ENCODE results near the gene GPR26. TPM values are rescaled to one million over a fixed set of nuclear protein-coding genes. Genes with fewer than 3 reads are reported as not detected.
"Not testable (repeated sequence)": the region's sequence is repeated elsewhere in the genome, so short reads cannot be mapped to it uniquely, and the experiment has no call there.

The GPR26 gene
- total RNA-seq, 1 donor from 2014 or later = not detected

DNA sequence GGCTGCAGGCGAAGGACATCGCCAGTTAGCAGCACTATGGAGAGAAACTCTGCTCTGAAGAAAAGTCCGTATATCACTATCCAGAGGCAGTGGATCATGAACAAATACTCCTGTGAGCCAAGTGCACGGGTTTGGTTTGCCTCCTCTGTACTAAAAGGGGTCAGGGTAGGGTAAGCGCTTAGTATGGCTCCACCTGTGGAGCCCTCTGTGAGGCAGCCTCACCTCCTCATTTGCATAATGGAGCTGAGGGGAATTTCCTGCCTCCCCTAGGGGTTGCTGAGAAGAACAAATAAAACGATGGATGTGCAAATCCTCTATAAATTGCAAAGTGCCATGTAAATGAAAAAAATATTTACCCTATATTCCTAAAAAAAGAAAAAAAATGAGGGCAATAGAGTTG lies 63.4 kb downstream of the GPR26 start:
- no peak for DNase-seq (ENCODE audit: low spot score)
- no peak overlapping the region for H3K4me3 Mint-ChIP-seq
- no peaks in the 10 kb centered on the region for H3K9me3 Mint-ChIP-seq
- H3K36me3 Mint-ChIP-seq (ENCODE audit: low read depth) = no peaks in the 10 kb centered on the region
- intact Hi-C loops (cut with micrococcal nuclease) = no loop called here
- H3K27me3 Mint-ChIP-seq (ENCODE audit: insufficient read depth) = peaks cover 2% of the 10 kb centered on the region
- no peak overlapping the region for H3K27ac Mint-ChIP-seq
- no peaks in the 10 kb centered on the region for H3K4me1 Mint-ChIP-seq (ENCODE audit: low read depth)

- intact Hi-C loops (cut with micrococcal nuclease); H3K4me1 Mint-ChIP-seq (ENCODE audit: low read depth); H3K9me3 Mint-ChIP-seq; H3K27me3 Mint-ChIP-seq (ENCODE audit: insufficient read depth); H3K4me3 Mint-ChIP-seq; H3K36me3 Mint-ChIP-seq (ENCODE audit: low read depth); H3K27ac Mint-ChIP-seq; DNase-seq (ENCODE audit: low spot score): not testable (repeated sequence)
Measured at GRCh38 chr10:123736917-123737316, 70.8 kb downstream of the GPR26 start.

DNA sequence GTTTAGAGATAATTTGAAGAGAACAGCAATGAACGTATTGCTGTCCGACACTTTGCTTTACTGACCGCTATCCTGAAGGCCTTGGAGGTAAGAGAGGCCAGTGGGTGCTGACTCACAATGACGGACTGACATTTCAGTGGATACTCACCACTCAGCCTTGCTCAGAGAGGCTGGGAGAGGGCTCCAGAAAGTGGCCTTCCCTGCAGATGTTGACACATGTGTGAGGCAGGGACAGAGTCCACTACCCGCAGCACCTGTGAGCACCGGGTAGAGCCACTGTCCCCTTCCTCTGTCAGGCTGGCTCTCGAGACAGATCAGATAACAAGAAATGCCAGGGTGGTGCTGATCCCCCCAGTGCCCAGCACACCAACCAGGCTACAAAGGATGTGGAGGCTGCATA lies 75.0 kb downstream of the GPR26 start:
- Mint-ChIP-seq H3K27me3 (ENCODE audit: insufficient read depth) (peaks cover 3% of the 10 kb centered on the region), H3K36me3 (ENCODE audit: low read depth) (no peaks in the 10 kb centered on the region), H3K27ac (no peak overlapping the region), H3K9me3 (no peaks in the 10 kb centered on the region), H3K4me3 (no peak overlapping the region), H3K4me1 (ENCODE audit: low read depth) (no peaks in the 10 kb centered on the region)
- no peak for DNase-seq (ENCODE audit: low spot score)
- intact Hi-C loops (cut with micrococcal nuclease) = no loop called here

GRCh38 chr10:123741711-123742110 lies 75.6 kb downstream of the GPR26 start:
- DNase-seq (ENCODE audit: low spot score) = no peak
- H3K9me3 Mint-ChIP-seq = no peaks in the 10 kb centered on the region
- H3K4me1 Mint-ChIP-seq (ENCODE audit: low read depth) = no peaks in the 10 kb centered on the region
- no peak overlapping the region for H3K27ac Mint-ChIP-seq
- intact Hi-C loops (cut with micrococcal nuclease) = no loop called here
- H3K36me3 Mint-ChIP-seq (ENCODE audit: low read depth) = no peaks in the 10 kb centered on the region
- no peak overlapping the region for H3K4me3 Mint-ChIP-seq
- peaks cover 3% of the 10 kb centered on the region for H3K27me3 Mint-ChIP-seq (ENCODE audit: insufficient read depth)

GRCh38 chr10:123742751-123743440 lies 76.7 kb downstream of the GPR26 start:
- no peaks in the 10 kb centered on the region for H3K4me1 Mint-ChIP-seq (ENCODE audit: low read depth)
- H3K4me3 Mint-ChIP-seq = no peak overlapping the region
- H3K9me3 Mint-ChIP-seq = no peaks in the 10 kb centered on the region
- no peaks in the 10 kb centered on the region for H3K36me3 Mint-ChIP-seq (ENCODE audit: low read depth)
- peaks cover 1% of the 10 kb centered on the region for H3K27me3 Mint-ChIP-seq (ENCODE audit: insufficient read depth)
- intact Hi-C loops (cut with micrococcal nuclease) = no loop called here
- DNase-seq (ENCODE audit: low spot score) = no peak
- H3K27ac Mint-ChIP-seq = no peak overlapping the region

- no peak overlapping the region for H3K4me3 Mint-ChIP-seq
- peaks cover 1% of the 10 kb centered on the region for H3K27me3 Mint-ChIP-seq (ENCODE audit: insufficient read depth)
- intact Hi-C loops (cut with micrococcal nuclease) = no loop called here
- no peaks in the 10 kb centered on the region for H3K4me1 Mint-ChIP-seq (ENCODE audit: low read depth)
- H3K9me3 Mint-ChIP-seq = no peaks in the 10 kb centered on the region
- no peak overlapping the region for H3K27ac Mint-ChIP-seq
- no peaks in the 10 kb centered on the region for H3K36me3 Mint-ChIP-seq (ENCODE audit: low read depth)
- no peak for DNase-seq (ENCODE audit: low spot score)
Measured at GRCh38 chr10:123743441-123744223, 77.5 kb downstream of the GPR26 start.

DNA sequence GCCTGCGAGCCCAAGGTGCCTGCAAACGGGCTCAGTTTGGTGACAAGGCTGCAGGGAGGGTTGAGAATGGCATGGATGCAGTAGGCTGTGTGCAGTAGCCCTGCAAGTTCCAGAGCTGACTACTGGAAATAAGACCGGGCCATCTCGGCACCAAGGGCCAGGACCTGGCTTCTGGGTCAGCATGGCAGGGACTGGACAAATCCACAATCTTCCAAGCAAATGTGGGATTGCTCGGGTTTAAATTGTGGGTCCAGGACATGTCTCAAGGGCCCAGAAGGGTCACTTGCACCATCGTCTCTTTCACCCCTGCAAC lies 78.0 kb downstream of the GPR26 start:
- DNase-seq (ENCODE audit: low spot score) = no peak
- intact Hi-C loops (cut with micrococcal nuclease) = no loop called here
- Mint-ChIP-seq H3K36me3 (ENCODE audit: low read depth) (no peaks in the 10 kb centered on the region), H3K9me3 (no peaks in the 10 kb centered on the region), H3K27me3 (ENCODE audit: insufficient read depth) (peaks cover 1% of the 10 kb centered on the region), H3K27ac (no peak overlapping the region), H3K4me3 (no peak overlapping the region), H3K4me1 (ENCODE audit: low read depth) (no peaks in the 10 kb centered on the region)

Other genes with a start within 250 kb of the GPR26 start
- gene CPXM2, start 225.5 kb downstream of the GPR26 start, total RNA-seq = not detected in 2 replicates

Data from activated T-helper 1 cell treated with anti-CD3 and anti-CD28 coated beads, Interleukin-12 subunit alpha, Interleukin-12 subunit beta, Interleukin-2, Interleukin-4 antibody, amounts not matched to agents 30 ng/mL and 10 ng/mL and 1 ng/mL, durations not matched to agents 14 hours and 24 hours and 36 hours (primary cell).